ENCODE data around the gene PCDHGA4. TPM values are rescaled to one million over a fixed set of nuclear protein-coding genes. Genes with fewer than 3 reads are reported as not detected.
"Not testable (repeated sequence)": the region's sequence is repeated elsewhere in the genome, so short reads cannot be mapped to it uniquely, and the experiment has no call there.

The PCDHGA4 gene
- total RNA-seq, 2 donors from 2014 or later: 0.32 TPM; not detected in 1

GRCh38 chr5:141363952-141364660 is 9.3 kb downstream of the PCDHGA4 start, which contains the start of gene PCDHGA5:
PCDHGA5 (plus strand) TSS chr5:141364162; CDS start chr5:141364331, 169 bp downstream.
- H3K9me3 Mint-ChIP-seq: peaks cover 15% of the 10 kb centered on the region
- peaks cover 10% of the 10 kb centered on the region for H3K36me3 Mint-ChIP-seq (ENCODE audit: low read depth)
- ATAC-seq (replicated peaks): no peak
- no peak within 1 kb of the TSS for H3K27ac Mint-ChIP-seq
- H3K4me1 Mint-ChIP-seq: peaks cover 8% of the 10 kb centered on the region
- H3K4me3 Mint-ChIP-seq: no peak within 1 kb of the TSS
- peaks cover 60% of the 10 kb centered on the region for H3K27me3 Mint-ChIP-seq

GRCh38 chr5:141366016-141366896 is 11.4 kb downstream of the PCDHGA4 start:
- Mint-ChIP-seq H3K9me3 (peaks cover 16% of the 10 kb centered on the region), H3K36me3 (ENCODE audit: low read depth) (peaks cover 10% of the 10 kb centered on the region), H3K4me1 (peaks cover 13% of the 10 kb centered on the region), H3K4me3 (no peak overlapping the region), H3K27ac (no peak overlapping the region), H3K27me3 (peaks cover 62% of the 10 kb centered on the region)
- ATAC-seq (replicated peaks): no peak

GRCh38 chr5:141369994-141370848 is 15.4 kb downstream of the PCDHGA4 start, which contains the start of gene PCDHGB3:
PCDHGB3 (plus strand) TSS chr5:141370242; CDS start chr5:141370395, 153 bp downstream.
- H3K4me3 Mint-ChIP-seq: peak within 1 kb of the TSS; percentile 74
- ATAC-seq (replicated peaks): peak; percentile 63
- H3K9me3 Mint-ChIP-seq: peaks cover 10% of the 10 kb centered on the region
- peaks cover 8% of the 10 kb centered on the region for H3K4me1 Mint-ChIP-seq
- peaks cover 53% of the 10 kb centered on the region for H3K27me3 Mint-ChIP-seq
- no peak within 1 kb of the TSS for H3K27ac Mint-ChIP-seq
- no peaks in the 10 kb centered on the region for H3K36me3 Mint-ChIP-seq (ENCODE audit: low read depth)

GRCh38 chr5:141371572-141372475 is 17.0 kb downstream of the PCDHGA4 start:
- ATAC-seq (replicated peaks): no peak
- peaks cover 8% of the 10 kb centered on the region for H3K9me3 Mint-ChIP-seq
- H3K4me1 Mint-ChIP-seq: peaks cover 8% of the 10 kb centered on the region
- H3K36me3 Mint-ChIP-seq (ENCODE audit: low read depth): no peaks in the 10 kb centered on the region
- H3K27ac Mint-ChIP-seq: no peak overlapping the region
- peaks cover 46% of the 10 kb centered on the region for H3K27me3 Mint-ChIP-seq
- H3K4me3 Mint-ChIP-seq: no peak overlapping the region

- no peak for ATAC-seq (replicated peaks)
- H3K36me3 Mint-ChIP-seq (ENCODE audit: low read depth): no peaks in the 10 kb centered on the region
- peaks cover 8% of the 10 kb centered on the region for H3K9me3 Mint-ChIP-seq
- peaks cover 41% of the 10 kb centered on the region for H3K27me3 Mint-ChIP-seq
- H3K27ac Mint-ChIP-seq: no peak within 1 kb of the TSS
- peaks cover 8% of the 10 kb centered on the region for H3K4me1 Mint-ChIP-seq
- peak within 1 kb of the TSS; percentile 44 for H3K4me3 Mint-ChIP-seq
These were observed 19.0 kb downstream of the PCDHGA4 start, which contains the start of gene PCDHGA6 for GRCh38 chr5:141373673-141374317. PCDHGA6 (plus strand) TSS chr5:141373891; CDS start chr5:141374084, 193 bp downstream.

GRCh38 chr5:141374627-141375026 is 19.8 kb downstream of the PCDHGA4 start:
- no peaks in the 10 kb centered on the region for H3K36me3 Mint-ChIP-seq (ENCODE audit: low read depth)
- peaks cover 8% of the 10 kb centered on the region for H3K9me3 Mint-ChIP-seq
- H3K4me1 Mint-ChIP-seq: peaks cover 8% of the 10 kb centered on the region
- H3K27me3 Mint-ChIP-seq: peaks cover 41% of the 10 kb centered on the region
- no peak overlapping the region for H3K27ac Mint-ChIP-seq
- no peak overlapping the region for H3K4me3 Mint-ChIP-seq
- ATAC-seq (replicated peaks): no peak

GRCh38 chr5:141375444-141376155 is 20.8 kb downstream of the PCDHGA4 start:
- H3K36me3 Mint-ChIP-seq (ENCODE audit: low read depth); H3K9me3 Mint-ChIP-seq; H3K27ac Mint-ChIP-seq; H3K4me3 Mint-ChIP-seq; ATAC-seq (replicated peaks); H3K4me1 Mint-ChIP-seq: not testable (repeated sequence)
- peaks cover 38% of the 10 kb centered on the region for H3K27me3 Mint-ChIP-seq

- Mint-ChIP-seq H3K4me1 (no peaks in the 10 kb centered on the region), H3K27me3 (peaks cover 49% of the 10 kb centered on the region), H3K36me3 (ENCODE audit: low read depth) (peaks cover 5% of the 10 kb centered on the region), H3K4me3 (peak within 1 kb of the TSS; percentile 45), H3K27ac (no peak within 1 kb of the TSS), H3K9me3 (peaks cover 5% of the 10 kb centered on the region)
- no peak for ATAC-seq (replicated peaks)
These were observed 27.9 kb downstream of the PCDHGA4 start, which contains the start of gene PCDHGA7 for GRCh38 chr5:141382469-141383294. PCDHGA7 (plus strand) TSS chr5:141382742; CDS start chr5:141382900, 158 bp downstream.

GRCh38 chr5:141383345-141383744 is 28.5 kb downstream of the PCDHGA4 start:
- Mint-ChIP-seq H3K27me3 (peaks cover 51% of the 10 kb centered on the region), H3K9me3 (peaks cover 7% of the 10 kb centered on the region), H3K4me3 (no peak overlapping the region), H3K27ac (no peak overlapping the region), H3K4me1 (no peaks in the 10 kb centered on the region), H3K36me3 (ENCODE audit: low read depth) (peaks cover 6% of the 10 kb centered on the region)
- no peak for ATAC-seq (replicated peaks)

- H3K27me3 Mint-ChIP-seq: peaks cover 54% of the 10 kb centered on the region
- H3K4me1 Mint-ChIP-seq: no peaks in the 10 kb centered on the region
- ATAC-seq (replicated peaks): no peak
- H3K4me3 Mint-ChIP-seq: no peak overlapping the region
- no peak overlapping the region for H3K27ac Mint-ChIP-seq
- peaks cover 14% of the 10 kb centered on the region for H3K9me3 Mint-ChIP-seq
- H3K36me3 Mint-ChIP-seq (ENCODE audit: low read depth): peaks cover 11% of the 10 kb centered on the region
These were observed 29.8 kb downstream of the PCDHGA4 start for GRCh38 chr5:141384471-141385267.

Data from activated T-helper 17 cell treated with anti-CD3 and anti-CD28 coated beads, Interleukin-2, amount 50 U/mL, for 72 hours (primary cell).